WTC11 (cell line): ENCODE data around the gene ESCO1. TPM values are rescaled to one million over a fixed set of nuclear protein-coding genes. Genes with fewer than 3 reads are reported as not detected.
A peak's percentile ranks its signal among the peaks of the same experiment; 100 is the strongest.

Experiments used
- ATAC-seq: fragments of 200-7000 bp; cut with Tn5 transposase; 2 replicates; pipeline ENCODE4 v1.10.0; 2021; ENCODE audit warnings: mild to moderate bottlenecking, moderate library complexity
- CTCF ChIA-PET: fragments of 300-600 bp; sonication (Branson Sonifier 250); formaldehyde crosslinking; loops from one replicate; lab custom pipeline; 2021; ENCODE audit warnings: antibody characterized with exemption; lab: Charles Lee
- POLR2A ChIA-PET: fragments of 350-600 bp; sonication (Branson Sonifier 250); formaldehyde crosslinking; loops from one replicate; lab custom pipeline; 2021; ENCODE audit warnings: antibody characterized with exemption; lab: Charles Lee
- DNase-seq: peaks from one replicate; pipeline ENCODE4 v3.0.0; 2021; ENCODE audit warnings: low spot score
- H3K27ac Mint-ChIP-seq: 2 replicates; pipeline ENCODE4 v1.8.0; 2021; ENCODE audit warnings: mixed read lengths
- H3K27me3 Mint-ChIP-seq: 2 replicates; pipeline ENCODE4 v1.8.0; 2021; ENCODE audit warnings: low read depth, mild to moderate bottlenecking, moderate library complexity, mixed read lengths
- H3K36me3 Mint-ChIP-seq: 2 replicates; pipeline ENCODE4 v1.8.0; 2021; ENCODE audit warnings: mixed read lengths
- H3K4me1 Mint-ChIP-seq: 2 replicates; pipeline ENCODE4 v1.8.0; 2022; ENCODE audit warnings: mixed read lengths
- H3K4me3 Mint-ChIP-seq: 2 replicates; pipeline ENCODE4 v1.8.0; 2021; ENCODE audit warnings: mild to moderate bottlenecking, moderate library complexity, mixed read lengths
- H3K9me3 Mint-ChIP-seq: 2 replicates; pipeline ENCODE4 v1.8.0; 2021; ENCODE audit warnings: mixed read lengths
- ARID4B ChIP-seq: sonication (generic); formaldehyde crosslinking; IDR thresholded peaks from 2 replicates; pipeline ENCODE4 v1.8.0; 2023; ENCODE audit warnings: missing genetic modification reagents, mild to moderate bottlenecking, borderline replicate concordance
- ATF1 ChIP-seq: sonication (generic); formaldehyde crosslinking; IDR thresholded peaks from 2 replicates; pipeline ENCODE4 v1.8.1; 2023; ENCODE audit warnings: mild to moderate bottlenecking, moderate library complexity, missing genetic modification reagents
- CDX4 ChIP-seq: fragments of 250-450 bp; sonication (Bioruptor Pico); IDR thresholded peaks from 2 replicates; pipeline ENCODE4 v1.9.0; 2021; ENCODE audit warnings: moderate library complexity, mild to moderate bottlenecking, inconsistent platforms, borderline replicate concordance
- E2F1 ChIP-seq: sonication (generic); formaldehyde crosslinking; IDR thresholded peaks from 2 replicates; pipeline ENCODE4 v1.8.0; 2022; ENCODE audit warnings: mild to moderate bottlenecking, missing genetic modification reagents
- EMX1 ChIP-seq: fragments of 250-450 bp; sonication (Bioruptor Pico); IDR thresholded peaks from 2 replicates; pipeline ENCODE4 v1.8.0; 2021; ENCODE audit warnings: mild to moderate bottlenecking
- RORB ChIP-seq: fragments of 250-450 bp; sonication (Bioruptor Pico); IDR thresholded peaks from 2 replicates; pipeline ENCODE4 v1.9.0; 2021; ENCODE audit warnings: mild to moderate bottlenecking
- ZNF121 ChIP-seq: sonication (generic); formaldehyde crosslinking; IDR thresholded peaks from 2 replicates; pipeline ENCODE4 v1.8.0; 2023; ENCODE audit warnings: missing genetic modification reagents
- ZNF138 ChIP-seq: sonication (generic); formaldehyde crosslinking; conservative IDR thresholded peaks from 2 replicates; pipeline ENCODE4 v1.8.1; 2022; ENCODE audit warnings: mild to moderate bottlenecking, moderate library complexity, missing genetic modification reagents
- total RNA-seq: library from RNA; stranded (reverse); gene quantifications from 3 replicates; pipeline ENCODE4 v1.2.3, GENCODE V29; 2021
- TF ChIP-seq, protein P1 (sequence below): sonication (generic); formaldehyde crosslinking; IDR thresholded peaks from 2 replicates; pipeline ENCODE4 v1.8.0; 2023; ENCODE audit warnings: mild to moderate bottlenecking, missing genetic modification reagents
- TF ChIP-seq, protein P2 (sequence below): sonication (generic); formaldehyde crosslinking; IDR thresholded peaks from 2 replicates; pipeline ENCODE4 v1.8.0; 2022; ENCODE audit warnings: mild to moderate bottlenecking, missing genetic modification reagents
- TF ChIP-seq, protein P3 (sequence below): fragments of 250-450 bp; sonication (Bioruptor Pico); IDR thresholded peaks from 2 replicates; pipeline ENCODE4 v2.1.2; 2022; ENCODE audit warnings: mild to moderate bottlenecking, moderate library complexity

The ESCO1 gene
- total RNA-seq, 1 experiment from 2014 or later: 46.5 TPM

DNA sequence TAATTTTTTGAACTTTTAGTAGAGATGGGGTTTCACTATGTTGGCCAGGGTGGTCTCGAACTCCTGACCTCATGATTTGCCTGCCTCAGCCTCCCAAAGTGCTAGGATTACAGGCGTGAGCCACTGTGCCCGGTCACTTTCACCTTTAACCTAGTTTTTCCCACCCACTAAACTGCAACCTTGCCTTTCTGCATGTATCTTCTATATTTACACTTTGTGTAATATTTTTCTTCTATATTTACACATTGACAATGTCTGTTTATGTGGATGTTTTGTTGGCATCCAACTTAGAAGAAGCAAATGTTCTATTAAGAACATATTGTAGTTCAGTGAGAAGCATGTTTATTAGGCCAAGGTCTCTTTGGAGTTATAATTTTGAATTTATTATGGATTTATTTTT lies 38.3 kb upstream of the ESCO1 start:
- CTCF ChIA-PET: no interaction called here
- Mint-ChIP-seq H3K36me3 (peaks cover 8% of the 10 kb centered on the region; the same call in 1 of the 2 replicates), H3K27me3 (no peaks in the 10 kb centered on the region), H3K27ac (no peak overlapping the region), H3K4me1 (no peaks in the 10 kb centered on the region)
- ATAC-seq: no peak
- TF ChIP-seq EMX1: no peak
- TF ChIP-seq, all 79 proteins: peak for 0
- DNase-seq: no peak
- POLR2A ChIA-PET: no interaction called here
- no peaks in the 10 kb centered on the region for H3K9me3 Mint-ChIP-seq
- no peak overlapping the region for H3K4me3 Mint-ChIP-seq

DNA sequence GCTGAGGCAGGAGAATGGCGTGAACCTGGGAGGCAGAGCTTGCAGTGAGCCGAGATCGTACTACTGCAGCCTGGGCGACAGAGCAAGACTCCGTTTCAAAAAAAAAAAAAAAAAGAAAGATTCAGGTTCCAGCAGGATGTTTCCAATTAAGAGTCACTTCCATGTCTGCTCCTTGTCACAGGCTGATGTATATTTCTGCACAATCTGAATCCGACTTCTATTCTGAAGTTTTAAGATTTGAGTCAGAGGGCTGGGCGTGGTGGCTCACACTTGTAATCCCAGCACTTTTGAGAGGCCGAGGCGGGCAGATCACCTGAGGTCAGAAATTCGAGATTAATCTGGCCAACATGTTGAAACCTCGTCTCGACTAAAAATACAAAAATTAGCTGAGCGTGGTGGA lies 36.3 kb upstream of the ESCO1 start:
- DNase-seq (no peak), ATAC-seq (no peak)
- H3K27me3 Mint-ChIP-seq: no peaks in the 10 kb centered on the region
- H3K36me3 Mint-ChIP-seq: peaks cover 16% of the 10 kb centered on the region
- no peaks in the 10 kb centered on the region for H3K4me1 Mint-ChIP-seq
- H3K9me3 Mint-ChIP-seq: no peaks in the 10 kb centered on the region
- TF ChIP-seq ARID4B (CRISPR knock-in tag): no peak
- 0 out of 2 replicates have a peak, but pooled peaks have one; percentile 19 for TF ChIP-seq ZNF121 (CRISPR knock-in tag)
- H3K4me3 Mint-ChIP-seq: no peak overlapping the region
- H3K27ac Mint-ChIP-seq: peak overlapping the region; percentile 41; the same call in 1 of the 2 replicates
- ChIA-PET POLR2A (interaction anchor here (1.1 kb wide), 1 partner anchor 36 kb away, joined by 3 read pairs; the partner anchor contains the start of gene ESCO1), CTCF (interaction anchor here (0.6 kb wide), 1 partner anchor 369 kb away, joined by 3 read pairs; no protein-coding TSS in a partner anchor)

- no peak for DNase-seq
- CTCF ChIA-PET: no interaction called here
- no peaks in the 10 kb centered on the region for H3K4me1 Mint-ChIP-seq
- H3K4me3 Mint-ChIP-seq: no peak overlapping the region
- ATAC-seq: no peak
- H3K36me3 Mint-ChIP-seq: peaks cover 29% of the 10 kb centered on the region
- no peaks in the 10 kb centered on the region for H3K27me3 Mint-ChIP-seq
- POLR2A ChIA-PET: interaction anchor here (0.6 kb wide), 1 partner anchor 21 kb away, joined by 3 read pairs; no protein-coding TSS in a partner anchor
- H3K27ac Mint-ChIP-seq: no peak overlapping the region
- H3K9me3 Mint-ChIP-seq: no peaks in the 10 kb centered on the region
- TF ChIP-seq ZNF121 (CRISPR knock-in tag) (no peak), E2F1 (no peak), ATF1 (CRISPR knock-in tag) (no peak), CDX4 (CRISPR knock-in tag) (no peak), RORB (no peak), ZNF138 (CRISPR knock-in tag) (no peak), EMX1 (no peak)
- TF ChIP-seq, protein P1, sequence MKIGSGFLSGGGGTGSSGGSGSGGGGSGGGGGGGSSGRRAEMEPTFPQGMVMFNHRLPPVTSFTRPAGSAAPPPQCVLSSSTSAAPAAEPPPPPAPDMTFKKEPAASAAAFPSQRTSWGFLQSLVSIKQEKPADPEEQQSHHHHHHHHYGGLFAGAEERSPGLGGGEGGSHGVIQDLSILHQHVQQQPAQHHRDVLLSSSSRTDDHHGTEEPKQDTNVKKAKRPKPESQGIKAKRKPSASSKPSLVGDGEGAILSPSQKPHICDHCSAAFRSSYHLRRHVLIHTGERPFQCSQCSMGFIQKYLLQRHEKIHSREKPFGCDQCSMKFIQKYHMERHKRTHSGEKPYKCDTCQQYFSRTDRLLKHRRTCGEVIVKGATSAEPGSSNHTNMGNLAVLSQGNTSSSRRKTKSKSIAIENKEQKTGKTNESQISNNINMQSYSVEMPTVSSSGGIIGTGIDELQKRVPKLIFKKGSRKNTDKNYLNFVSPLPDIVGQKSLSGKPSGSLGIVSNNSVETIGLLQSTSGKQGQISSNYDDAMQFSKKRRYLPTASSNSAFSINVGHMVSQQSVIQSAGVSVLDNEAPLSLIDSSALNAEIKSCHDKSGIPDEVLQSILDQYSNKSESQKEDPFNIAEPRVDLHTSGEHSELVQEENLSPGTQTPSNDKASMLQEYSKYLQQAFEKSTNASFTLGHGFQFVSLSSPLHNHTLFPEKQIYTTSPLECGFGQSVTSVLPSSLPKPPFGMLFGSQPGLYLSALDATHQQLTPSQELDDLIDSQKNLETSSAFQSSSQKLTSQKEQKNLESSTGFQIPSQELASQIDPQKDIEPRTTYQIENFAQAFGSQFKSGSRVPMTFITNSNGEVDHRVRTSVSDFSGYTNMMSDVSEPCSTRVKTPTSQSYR (CRISPR knock-in tag): no peak
- TF ChIP-seq, protein P2, sequence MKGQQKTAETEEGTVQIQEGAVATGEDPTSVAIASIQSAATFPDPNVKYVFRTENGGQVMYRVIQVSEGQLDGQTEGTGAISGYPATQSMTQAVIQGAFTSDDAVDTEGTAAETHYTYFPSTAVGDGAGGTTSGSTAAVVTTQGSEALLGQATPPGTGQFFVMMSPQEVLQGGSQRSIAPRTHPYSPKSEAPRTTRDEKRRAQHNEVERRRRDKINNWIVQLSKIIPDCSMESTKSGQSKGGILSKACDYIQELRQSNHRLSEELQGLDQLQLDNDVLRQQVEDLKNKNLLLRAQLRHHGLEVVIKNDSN (CRISPR knock-in tag): no peak
- TF ChIP-seq, protein P3, sequence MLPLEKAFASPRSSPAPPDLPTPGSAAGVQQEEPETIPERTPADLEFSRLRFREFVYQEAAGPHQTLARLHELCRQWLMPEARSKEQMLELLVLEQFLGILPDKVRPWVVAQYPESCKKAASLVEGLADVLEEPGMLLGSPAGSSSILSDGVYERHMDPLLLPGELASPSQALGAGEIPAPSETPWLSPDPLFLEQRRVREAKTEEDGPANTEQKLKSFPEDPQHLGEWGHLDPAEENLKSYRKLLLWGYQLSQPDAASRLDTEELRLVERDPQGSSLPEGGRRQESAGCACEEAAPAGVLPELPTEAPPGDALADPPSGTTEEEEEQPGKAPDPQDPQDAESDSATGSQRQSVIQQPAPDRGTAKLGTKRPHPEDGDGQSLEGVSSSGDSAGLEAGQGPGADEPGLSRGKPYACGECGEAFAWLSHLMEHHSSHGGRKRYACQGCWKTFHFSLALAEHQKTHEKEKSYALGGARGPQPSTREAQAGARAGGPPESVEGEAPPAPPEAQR: no peak
Measured at GRCh38 chr18:21634588-21635199, 34.2 kb upstream of the ESCO1 start.
